SHP77 treated with DMSO at 0.1 percent for 48 hours (cell line): ENCODE results near the gene DDR2.

Experiments
- DNase-seq: peaks from one replicate; lab custom pipeline; 2025; lab: John Stamatoyannopoulos, UW

DDR2 gene

DNA sequence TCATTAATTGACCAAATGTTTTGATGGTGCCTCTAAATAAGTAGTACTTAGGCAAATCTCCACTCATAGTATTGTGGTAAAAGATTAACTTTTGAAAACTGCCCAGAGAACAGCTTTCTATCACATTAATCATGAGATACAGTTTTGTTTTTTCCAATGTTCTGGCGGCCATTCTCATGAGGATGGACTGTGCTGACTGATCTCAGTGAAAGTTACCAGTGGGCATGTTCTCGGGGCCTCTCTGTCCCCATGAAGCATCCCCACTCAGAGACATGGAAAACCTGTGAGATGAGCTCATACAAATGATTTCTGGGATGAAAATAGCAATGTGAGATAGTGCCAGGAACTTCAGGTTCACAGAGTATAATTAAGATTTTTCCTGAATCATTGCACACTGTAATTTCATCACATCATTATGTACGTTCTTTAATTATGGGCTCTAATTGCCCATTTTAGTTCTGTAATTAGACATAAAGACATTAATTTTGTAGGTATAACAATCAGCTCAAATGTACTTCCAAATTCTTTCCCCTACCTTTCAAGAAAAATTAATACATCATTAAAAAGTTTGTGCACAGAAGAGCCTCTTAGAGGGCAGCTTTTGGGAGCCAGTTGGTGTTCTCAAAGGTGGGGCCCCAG, 40.5 kb downstream of the DDR2 start:
- no peak for DNase-seq

DNA sequence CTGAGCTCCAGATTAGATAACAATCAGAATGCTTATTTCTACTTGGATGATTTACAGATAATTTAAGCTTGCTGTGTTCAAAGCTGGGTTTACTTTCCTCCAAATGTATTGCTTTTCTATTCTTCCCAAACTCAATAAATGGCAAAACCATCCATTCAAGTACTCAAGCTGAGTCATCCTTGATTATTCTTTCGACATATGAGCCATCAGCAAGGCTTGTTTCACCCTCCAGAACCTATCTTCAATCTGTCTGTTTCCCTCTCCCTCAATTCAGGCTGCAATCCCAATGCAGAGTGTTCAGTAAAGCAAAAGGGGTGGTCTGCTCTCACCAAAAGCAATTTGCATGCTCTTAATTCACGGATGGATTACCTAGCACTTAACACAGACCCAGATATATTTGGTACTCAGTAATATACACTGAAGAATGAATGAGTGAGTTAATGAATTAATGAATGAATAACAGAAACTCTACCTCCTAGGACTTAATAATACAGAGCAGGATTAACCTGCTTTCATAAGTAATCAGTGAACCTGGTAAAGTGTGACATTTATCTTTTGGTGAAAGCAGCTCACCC, 41.9 kb downstream of the DDR2 start:
- DNase-seq, result no peak

DNA sequence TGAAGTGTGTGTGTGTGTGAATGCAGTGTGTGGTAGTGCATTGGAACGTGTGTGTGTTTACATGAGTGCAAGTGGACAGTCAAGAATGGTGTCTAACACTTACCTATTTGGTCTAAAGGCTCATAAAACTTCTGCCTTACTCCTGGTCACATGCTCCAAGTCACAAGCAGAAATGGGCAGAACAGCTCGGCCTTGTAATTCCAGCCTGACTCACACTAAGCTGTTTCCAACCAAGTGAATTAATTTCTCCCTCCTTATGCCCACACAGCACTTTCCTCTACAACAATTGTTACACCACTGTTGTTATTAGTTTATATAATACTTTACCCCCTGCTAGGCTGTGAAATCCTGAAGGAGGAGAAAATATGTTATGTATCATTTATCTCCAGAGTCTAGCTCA, 43.8 kb downstream of the DDR2 start:
- DNase-seq, result no peak

DNA sequence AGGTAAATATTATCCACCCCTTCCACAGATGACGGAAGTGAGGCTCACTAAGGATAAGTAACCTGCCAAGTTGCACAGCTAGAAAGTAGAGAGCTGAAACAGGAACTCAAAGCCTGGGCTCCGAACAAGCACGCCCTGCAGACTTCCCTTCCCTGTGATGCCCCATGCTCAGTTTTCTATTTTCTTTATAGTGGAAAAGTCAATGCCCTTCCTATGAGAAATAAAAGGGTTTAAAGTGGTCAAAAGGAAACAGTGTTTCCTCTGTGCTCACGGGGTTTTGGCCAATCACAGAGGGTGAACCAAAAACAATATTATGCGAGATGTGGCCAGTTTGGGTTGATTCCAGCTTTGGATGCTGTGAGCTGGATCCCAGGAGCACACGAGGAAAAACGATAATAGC, 44.5 kb downstream of the DDR2 start:
- no peak for DNase-seq

DNA sequence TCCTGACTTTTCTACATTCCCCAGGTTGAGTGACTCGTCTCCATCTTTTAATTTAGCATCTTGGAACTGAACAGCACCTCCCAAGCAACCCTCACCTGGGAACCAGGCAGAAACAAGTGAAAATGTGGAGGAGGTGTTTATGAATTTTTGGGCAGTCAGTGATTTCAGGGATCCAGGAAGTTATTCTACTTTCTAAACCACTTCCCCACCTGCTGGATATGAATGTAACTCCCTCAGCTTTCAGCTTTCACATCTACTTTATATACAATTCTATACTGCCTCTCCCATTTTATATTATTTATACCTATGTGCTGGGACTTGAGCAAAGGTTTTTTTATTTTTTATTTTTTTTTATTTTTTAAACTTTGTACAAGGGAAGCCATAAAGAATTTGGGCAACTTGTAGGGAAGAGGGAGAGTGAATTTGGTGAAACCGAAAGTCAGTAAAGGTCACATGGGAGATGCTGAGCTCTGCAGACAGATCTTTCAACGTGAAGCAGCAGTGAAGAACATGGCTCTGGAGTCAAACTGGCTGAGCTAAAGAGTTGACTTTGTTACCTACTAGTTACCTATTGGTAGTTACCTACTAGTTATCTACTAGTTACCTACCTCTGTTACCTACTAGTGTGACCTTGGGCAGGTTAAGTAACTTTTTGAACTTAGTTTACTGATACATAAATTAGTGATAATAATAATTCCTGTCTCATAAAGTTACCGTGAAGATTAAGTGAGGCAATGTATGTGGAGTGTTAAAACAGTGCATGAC, 45.5 kb downstream of the DDR2 start:
- DNase-seq, result no peak

DNA sequence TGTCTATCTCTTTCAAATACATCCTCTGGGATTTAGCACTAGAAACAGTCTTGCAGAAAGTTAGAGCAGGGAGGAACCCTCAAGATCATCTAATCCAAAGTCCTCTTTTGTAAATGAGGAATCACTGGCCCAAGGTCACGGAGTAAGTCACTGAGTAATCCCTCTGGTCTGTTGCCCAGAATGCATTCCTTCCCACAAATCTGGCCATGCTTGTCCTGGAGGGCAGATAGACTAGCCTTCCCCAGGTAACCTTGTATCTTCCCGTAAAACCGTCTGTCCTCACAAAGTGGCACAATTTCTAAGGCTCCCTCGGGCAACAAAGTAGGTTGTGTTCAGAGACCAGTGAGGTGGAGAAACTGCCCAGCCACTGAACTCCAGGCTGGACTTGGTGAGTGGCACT, 46.2 kb downstream of the DDR2 start:
- DNase-seq, result no peak

DNA sequence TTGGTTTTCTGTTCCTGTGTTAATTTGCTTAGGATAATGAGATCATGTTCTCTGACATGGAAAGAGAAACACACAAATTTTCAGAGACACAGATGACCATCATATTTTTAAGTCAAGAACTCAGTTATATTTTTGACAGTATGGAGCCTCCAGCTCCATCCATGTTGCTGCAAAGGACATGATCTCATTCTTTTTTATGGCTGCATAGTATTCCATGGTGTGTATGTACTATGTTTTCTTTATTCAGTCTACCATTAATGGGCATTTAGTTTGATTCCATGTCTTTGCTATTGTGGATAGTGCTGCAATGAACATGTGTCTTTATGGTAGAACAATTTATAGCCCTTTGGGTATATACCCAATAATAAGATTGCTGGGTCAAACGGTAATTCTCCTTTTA, 47.0 kb downstream of the DDR2 start:
- DNase-seq, result no peak

DNA sequence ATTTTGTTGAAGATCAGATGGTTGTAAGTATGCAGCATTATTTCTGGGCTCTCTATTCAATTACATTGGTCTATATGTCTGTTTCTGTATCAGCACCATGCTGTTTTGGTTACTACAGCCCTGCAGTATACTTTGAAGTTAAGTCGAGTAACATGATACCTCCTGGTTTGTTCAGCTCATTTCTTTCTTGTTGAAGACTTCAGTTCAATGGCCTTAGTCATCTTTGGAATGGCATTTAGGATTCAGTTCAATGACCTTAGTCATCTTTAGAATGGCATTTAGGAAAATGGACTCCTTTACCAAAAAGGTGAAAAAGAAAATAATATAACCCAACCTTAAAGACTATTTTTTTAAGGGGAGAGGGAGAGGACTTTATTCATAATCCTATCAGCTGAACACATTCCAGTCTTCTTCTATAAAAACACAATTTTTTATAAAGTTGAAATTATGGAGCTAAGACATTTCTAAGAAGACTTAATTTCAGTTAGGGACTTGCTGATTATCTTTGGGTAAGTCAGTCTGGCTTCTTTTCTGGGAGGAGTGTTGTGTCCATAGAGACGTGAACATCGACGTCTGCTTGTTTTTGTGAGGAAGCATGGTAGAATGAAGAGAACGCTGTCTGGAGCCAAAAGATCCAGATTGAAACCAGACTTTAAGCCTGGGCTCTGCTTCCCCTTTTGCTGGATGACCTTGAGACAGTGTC, 48.3 kb downstream of the DDR2 start:
- DNase-seq, result no peak

DNA sequence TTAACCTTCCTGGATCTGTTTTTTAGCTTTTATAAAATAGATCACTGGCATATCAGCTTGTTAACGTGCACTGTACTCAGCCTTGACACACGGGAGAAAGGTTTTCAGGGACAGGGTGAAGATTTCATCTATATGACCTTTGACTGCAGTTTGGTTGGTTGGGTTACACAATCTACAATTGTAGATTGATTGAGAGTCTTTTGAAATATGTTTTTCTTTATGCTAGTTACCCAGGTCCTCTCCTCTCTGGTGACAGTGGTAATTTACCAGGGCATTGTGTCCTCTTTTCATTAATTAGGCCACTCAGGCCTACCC, 48.8 kb downstream of the DDR2 start:
- DNase-seq, result no peak

DNA sequence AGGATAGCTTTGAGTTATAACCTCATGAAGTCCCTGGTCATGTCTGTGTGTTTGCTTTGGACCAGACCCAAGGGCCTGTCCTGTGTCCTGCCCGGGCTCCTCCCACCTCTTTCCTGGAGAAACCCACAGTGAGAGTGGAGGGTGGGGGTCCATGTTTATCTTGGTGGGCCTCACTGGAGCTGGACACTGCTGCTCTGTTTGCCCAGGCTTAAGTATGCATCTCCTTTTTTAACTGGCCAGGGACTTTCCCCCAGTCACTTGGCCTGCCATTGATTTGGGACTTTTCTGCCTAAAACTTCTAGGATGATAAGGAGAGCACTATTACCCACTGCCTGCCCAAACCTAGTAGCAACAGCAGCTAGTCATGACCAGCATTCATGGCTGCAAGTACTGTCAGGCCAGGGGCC, 49.8 kb downstream of the DDR2 start:
- peak; percentile 32 for DNase-seq

DNA sequence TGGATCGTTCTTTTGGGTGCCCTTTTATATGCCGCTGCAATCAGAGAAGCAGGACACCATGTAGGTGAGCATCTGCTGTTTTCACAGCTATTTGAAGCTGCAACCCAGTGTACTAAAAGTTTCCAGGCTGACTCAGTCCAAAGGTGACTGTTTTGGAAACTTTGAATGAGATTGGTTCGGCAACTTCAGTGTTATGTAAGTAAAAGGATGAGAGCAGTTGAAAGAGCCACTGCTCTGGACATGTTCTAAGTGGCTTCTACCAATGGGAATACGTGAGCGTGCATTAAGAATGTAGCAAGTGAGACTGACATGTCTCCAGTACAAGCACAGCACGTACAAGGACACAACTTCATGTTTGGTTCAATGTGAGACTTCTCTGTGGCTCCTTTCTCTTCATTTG, 55.6 kb downstream of the DDR2 start:
- no peak for DNase-seq

DNA sequence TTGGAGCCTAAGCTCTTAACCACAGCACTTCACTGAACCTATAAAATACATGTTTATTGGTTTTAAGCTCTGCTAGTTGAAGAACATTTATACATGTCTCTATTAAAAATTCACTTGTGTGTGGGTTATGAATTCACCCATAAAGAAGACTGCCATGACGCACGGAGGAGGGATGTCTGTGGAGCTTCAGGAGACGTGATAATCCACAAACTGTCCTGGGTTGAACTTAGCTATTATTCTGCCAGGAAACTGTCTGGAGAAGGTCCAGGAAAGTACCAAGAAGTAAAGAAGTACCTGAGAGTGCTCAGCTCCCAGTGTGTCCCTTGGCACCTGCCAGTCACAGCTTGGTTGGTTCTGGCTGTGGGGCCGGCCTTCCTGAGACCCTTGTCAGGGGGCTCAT, 56.3 kb downstream of the DDR2 start:
- DNase-seq, result no peak

DNA sequence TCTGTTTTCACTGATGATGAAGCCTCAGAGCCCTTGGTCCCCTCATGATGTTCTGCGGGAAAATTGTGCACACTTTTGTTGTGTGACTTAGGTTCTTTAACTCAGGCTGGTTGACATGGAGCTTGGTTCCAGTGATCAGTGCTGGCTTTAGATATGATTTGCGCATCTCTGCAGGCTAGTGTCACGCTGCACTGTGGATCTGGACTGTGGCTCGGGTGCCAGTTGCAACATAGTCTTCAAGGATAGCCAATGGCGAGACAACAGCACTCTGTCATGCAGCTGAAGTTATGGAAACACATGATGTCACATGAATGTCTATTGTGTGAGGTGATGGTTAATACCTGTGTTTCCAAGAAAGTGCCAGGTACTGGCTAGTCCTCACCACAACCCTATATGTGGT, 56.7 kb downstream of the DDR2 start:
- no peak for DNase-seq

DNA sequence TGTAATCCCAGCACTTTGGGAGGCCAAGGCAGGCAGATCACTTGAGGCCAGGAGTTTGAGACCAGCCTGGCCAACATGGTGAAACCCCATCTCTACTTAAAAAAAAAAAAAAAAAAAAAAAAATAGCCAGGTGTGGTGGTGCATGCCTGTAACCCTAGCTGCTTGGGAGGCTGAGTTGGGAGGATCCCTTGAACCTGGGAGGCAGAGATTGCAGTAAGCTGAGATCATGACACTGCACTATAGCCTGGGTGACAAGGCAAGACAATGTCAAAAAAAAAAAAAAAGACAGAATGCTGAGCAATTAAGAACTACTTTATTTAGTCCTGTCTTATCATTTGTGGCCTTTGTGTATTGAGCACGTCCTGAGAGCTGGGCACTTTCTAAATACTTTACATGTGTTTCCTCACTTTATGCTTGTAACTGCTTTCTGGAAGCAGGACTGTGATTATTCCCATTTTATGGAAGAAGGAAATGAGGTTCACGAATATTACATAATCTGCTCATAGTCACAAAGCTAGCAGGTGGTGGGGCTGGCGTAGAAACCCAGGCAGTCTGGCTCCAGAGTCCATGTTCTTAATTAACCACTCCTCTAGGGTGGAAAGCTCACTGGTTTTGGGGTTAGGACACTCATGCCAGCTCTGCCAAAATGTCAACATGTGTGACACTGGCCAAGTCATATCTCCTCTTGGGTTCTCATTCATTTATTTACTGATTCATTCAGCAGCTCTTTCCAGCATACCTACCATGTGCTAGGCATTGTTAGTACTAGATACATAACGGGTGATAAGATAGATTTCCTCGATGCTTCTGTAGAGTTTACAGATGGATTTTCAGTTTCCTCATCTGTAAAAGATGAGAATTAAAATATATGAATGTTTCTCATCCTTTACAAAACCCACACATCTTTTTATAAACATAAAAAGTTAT, 57.7 kb downstream of the DDR2 start:
- DNase-seq, result no peak

DNA sequence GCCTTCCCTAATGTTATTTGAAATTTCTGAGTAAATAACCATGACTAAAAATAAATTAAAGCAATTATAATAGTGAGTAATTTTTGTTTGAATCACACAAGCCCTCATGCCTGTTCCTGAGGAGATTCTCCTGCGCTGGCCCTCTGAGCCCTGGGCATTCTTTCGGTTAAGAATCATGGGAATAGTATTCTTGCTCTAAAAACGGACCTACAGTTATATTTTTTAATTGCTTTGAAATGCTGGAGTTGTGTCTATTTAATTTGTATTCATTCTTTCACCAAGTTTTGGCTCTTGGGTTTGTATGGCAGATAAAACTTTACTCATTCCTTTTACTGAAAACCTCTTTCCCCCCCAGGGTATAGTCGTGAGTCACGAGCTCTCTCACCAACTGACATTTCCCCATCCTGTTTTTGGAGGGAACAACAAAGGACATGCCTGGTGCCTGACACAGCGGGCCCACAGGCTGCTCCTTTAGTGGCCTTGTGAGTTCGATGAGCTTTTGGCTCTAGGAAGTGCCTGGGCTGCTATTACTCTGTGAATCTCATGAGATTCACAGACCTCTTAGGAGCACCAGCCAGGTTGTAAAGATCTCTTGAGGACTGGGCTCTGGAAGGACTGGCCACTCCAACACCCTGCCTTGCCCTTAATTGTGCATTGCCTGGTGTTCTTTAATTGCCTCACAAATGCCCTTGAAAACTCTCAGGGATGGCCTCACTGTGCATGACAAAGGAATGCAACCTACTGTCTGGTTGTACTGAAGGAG, 58.6 kb downstream of the DDR2 start:
- no peak for DNase-seq

DNA sequence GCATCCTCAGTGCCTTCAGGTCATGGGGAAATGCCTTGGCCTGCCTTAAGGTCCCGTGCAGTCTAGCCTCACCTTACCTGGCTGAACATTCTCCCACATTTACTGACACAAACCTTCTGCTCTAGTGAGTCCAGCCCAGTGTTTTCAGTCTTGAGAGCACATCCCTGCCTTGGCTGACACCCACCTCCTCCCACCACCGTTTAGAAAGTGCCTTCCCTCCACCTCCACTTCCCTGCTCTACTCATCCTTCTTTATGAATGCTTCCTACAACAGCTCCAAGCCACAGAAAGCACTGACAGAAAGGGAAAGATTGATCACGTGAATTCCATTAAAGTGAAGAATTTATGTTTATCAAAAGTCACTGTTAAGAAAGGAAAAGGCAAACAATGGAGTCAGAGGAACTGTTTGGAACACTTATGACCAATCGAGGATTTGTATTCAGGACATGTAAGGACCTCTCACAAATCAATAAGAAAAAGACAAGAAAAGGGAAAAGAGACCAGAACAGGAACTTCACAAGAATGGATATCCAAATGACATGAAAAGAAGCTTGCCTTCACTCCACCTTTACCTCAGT, 59.8 kb downstream of the DDR2 start:
- DNase-seq, result no peak

DNA sequence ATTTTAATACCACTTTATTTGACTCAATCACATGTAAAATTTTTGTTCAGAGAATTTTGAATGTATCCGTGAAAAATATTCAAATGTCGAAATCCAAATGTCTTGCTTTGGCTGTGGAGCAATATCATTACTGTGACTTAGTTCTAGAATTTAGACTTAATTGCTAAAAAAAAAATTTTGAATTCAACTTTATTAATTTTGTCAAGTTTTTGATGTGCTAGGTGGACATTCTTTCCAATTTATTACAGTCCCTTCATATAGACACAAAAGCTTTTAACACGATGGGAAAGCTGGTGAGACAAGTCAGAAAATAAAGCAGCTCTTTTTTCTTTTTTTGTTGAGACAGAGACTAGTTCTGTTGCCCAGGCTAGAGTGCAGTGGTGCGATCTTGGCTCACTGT, 62.6 kb downstream of the DDR2 start:
- no peak for DNase-seq

DNA sequence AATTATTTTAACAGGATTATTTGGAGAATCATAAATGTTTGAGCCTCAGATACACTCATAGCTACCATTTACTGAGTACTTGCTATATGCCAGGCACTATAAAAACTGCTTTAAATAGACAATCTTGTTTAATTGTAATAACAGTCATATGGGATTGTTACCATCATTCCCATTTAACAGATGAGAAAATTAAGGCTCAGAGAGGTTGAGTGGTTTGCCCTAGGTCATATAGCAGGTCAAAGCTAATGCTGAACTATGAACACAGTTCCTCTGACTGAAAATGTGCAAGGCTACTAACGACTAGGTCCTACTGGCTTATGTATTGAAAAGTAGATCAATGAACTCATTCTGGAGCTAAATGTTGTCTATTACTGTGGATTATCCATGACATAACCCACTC, 63.4 kb downstream of the DDR2 start:
- DNase-seq, result no peak

DNA sequence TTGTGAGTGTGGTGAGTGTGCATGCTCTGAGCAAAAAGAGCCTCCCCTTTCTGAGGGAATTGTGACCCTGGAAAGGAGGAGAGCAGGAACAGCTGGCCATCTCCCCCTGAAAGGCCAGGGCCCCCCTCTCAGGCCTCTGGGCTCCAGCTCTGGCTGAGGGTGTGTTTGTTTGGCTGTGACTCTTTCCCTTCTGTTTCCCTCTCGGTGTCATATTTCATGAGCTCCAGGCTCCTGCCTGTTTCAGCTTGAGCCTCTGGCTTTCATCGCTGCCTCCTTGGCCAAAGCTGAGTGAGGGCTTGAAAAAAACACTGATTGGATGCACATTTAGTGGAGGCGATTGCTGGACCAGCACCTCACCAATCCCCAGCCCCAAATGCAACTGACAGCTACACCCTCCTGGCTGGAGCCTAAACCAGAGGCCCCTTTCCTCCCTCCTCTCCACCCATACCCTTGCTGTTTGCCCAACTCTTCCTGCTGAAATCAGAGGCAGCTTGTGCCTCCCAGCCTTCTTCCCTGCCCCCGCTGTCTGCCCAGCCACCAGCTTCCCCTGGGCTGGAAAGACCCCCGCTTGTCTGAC, 64.1 kb downstream of the DDR2 start:
- peak; percentile 95 for DNase-seq

DNA sequence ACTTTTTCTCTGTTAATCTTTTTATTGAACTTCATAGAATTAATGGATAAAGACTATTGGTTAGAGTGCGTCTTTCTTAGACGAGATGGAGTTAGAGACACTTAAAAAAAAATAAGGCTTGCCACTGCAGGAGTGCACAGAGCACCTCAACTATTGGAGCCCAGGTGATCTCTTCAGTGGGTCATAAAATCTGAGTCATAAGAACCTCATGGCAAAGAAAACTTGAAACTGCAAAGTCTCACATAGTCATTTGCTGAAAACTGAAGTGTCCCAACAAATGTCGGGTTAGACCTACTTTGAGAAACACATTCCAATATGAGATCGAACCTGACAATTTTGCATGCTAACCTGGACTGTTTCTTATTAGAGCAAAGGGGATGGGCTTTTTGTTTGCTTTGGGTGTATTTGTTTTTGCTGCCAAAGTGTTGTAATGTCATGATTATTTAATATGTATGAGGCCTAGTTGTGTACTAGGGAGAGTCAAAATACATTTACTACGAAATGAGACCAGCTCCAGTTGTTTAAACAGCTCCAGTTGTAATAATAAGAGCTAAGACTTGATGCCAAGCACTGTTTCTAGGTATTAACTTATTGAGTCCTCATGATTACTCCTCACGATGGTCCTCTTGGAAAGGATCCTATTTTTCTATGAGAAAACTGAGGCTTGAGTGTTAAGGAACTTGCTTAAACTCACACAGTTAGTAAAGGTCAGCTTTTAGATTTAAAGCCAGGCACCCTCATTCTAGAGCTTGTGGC, 65.1 kb downstream of the DDR2 start:
- no peak for DNase-seq
